K562 (cell line): ENCODE data around the gene FAM83F. TPM values are rescaled to one million over a fixed set of nuclear protein-coding genes. Genes with fewer than 3 reads are reported as not detected.

ENCODE experiments used
- BACH1 ChIP-seq: fragments of 200-800 bp; sonication (Bioruptor generic); IDR thresholded peaks from 2 replicates; pipeline ENCODE4 v1.6.1; 2016; ENCODE audit warnings: missing genetic modification characterization, missing compliant biosample characterization
- BRD4 ChIP-seq: fragments of 200-600 bp; sonication (generic); IDR thresholded peaks from 2 replicates; pipeline ENCODE4 v1.6.1; 2017; ENCODE audit warnings: inconsistent platforms
- CBX2 ChIP-seq: fragments of 200-600 bp; sonication (generic); IDR thresholded peaks from one replicate; pipeline ENCODE4 v1.6.1; 2012; ENCODE audit warnings: mild to moderate bottlenecking, low read length, inconsistent platforms; ENCODE audit not compliant: insufficient read depth, poor library complexity, severe bottlenecking
- CBX3 ChIP-seq, 2 experiments: IDR thresholded peaks; 1 replicate in 1 of 2; 2 replicates in 1 of 2; pipeline ENCODE4 v1.6.1; 2012; ENCODE audit warnings: inconsistent platforms in 2 of 2, low read length in 2 of 2, borderline replicate concordance in 1 of 2, control low read depth in 1 of 2
- ELF2 ChIP-seq: fragments of 250-450 bp; sonication (Bioruptor Pico); IDR thresholded peaks from 2 replicates; pipeline ENCODE4 v1.5.0; 2021; ENCODE audit warnings: mild to moderate bottlenecking
- EP400 ChIP-seq: fragments of 450-650 bp; IDR thresholded peaks from 2 replicates; pipeline ENCODE4 v1.6.1; 2017; ENCODE audit warnings: antibody characterized with exemption, mild to moderate bottlenecking, moderate library complexity
- FOSL1 ChIP-seq: fragments of 200-800 bp; sonication (Bioruptor generic); conservative IDR thresholded peaks from 2 replicates; pipeline ENCODE4 v1.6.1; 2016; ENCODE audit warnings: missing genetic modification characterization, missing compliant biosample characterization
- HNRNPK ChIP-seq: fragments of 200-400 bp; formaldehyde crosslinking; IDR thresholded peaks from one replicate; pipeline ENCODE4 v1.6.1; 2018; ENCODE audit warnings: mild to moderate bottlenecking, low read depth, low read length; ENCODE audit not compliant: poor library complexity, severe bottlenecking
- HOXB6 ChIP-seq: fragments of 250-450 bp; sonication (Bioruptor Pico); IDR thresholded peaks from 2 replicates; pipeline ENCODE4 v1.5.1; 2022; ENCODE audit warnings: mild to moderate bottlenecking, borderline replicate concordance
- NCOA6 ChIP-seq: fragments of 450-650 bp; IDR thresholded peaks from 2 replicates; pipeline ENCODE4 v1.6.1; 2017; ENCODE audit warnings: mild to moderate bottlenecking
- NR2C1 ChIP-seq, 2 experiments: fragments of 450-650 bp; IDR thresholded peaks; 2 replicates each; pipeline ENCODE4 v1.6.1; 2017; ENCODE audit warnings: mild to moderate bottlenecking in 2 of 2, antibody characterized with exemption in 1 of 2, inconsistent platforms in 1 of 2, missing compliant biosample characterization in 1 of 2, missing genetic modification characterization in 1 of 2
- RBFOX2 ChIP-seq: fragments of 200-400 bp; formaldehyde crosslinking; IDR thresholded peaks from 2 replicates; pipeline ENCODE4 v1.6.1; 2017; ENCODE audit warnings: low read depth, mild to moderate bottlenecking, low read length, moderate library complexity
- SIN3A ChIP-seq, 2 experiments: fragments of 150-350 bp in 1 of 2; IDR thresholded peaks; 2 replicates each; pipeline ENCODE4 v1.6.1; 2011 to 2016; ENCODE audit warnings: borderline replicate concordance in 2 of 2, low read depth in 2 of 2, low read length in 2 of 2, mild to moderate bottlenecking in 2 of 2, moderate library complexity in 2 of 2; ENCODE audit not compliant: control insufficient read depth in 1 of 2
- SP1 ChIP-seq: sonication (generic); formaldehyde crosslinking; IDR thresholded peaks from 2 replicates; pipeline ENCODE4 v1.8.1; 2022; ENCODE audit warnings: mild to moderate bottlenecking, missing genetic modification reagents
- TAL1 ChIP-seq: fragments of 450-650 bp; IDR thresholded peaks from 2 replicates; pipeline ENCODE4 v1.6.1; 2016; ENCODE audit warnings: mild to moderate bottlenecking
- TCFL5 ChIP-seq: fragments of 250-450 bp; sonication (Bioruptor Pico); conservative IDR thresholded peaks from 2 replicates; pipeline ENCODE4 v1.6.1; 2021; ENCODE audit warnings: mild to moderate bottlenecking, moderate library complexity, matching md5 sums
- THRB ChIP-seq: fragments of 450-650 bp; formaldehyde crosslinking; conservative IDR thresholded peaks from 2 replicates; pipeline ENCODE4 v1.4.0; 2022; ENCODE audit warnings: mild to moderate bottlenecking, missing genetic modification characterization
- WHSC1 ChIP-seq: IDR thresholded peaks from one replicate; pipeline ENCODE4 v1.6.1; 2012; ENCODE audit warnings: low read length, control low read depth, inconsistent platforms
- ZBTB43 ChIP-seq: sonication (generic); formaldehyde crosslinking; IDR thresholded peaks from 2 replicates; pipeline ENCODE4 v1.8.0; 2023; ENCODE audit warnings: mild to moderate bottlenecking, missing genetic modification reagents
- ZBTB5 ChIP-seq: fragments of 450-650 bp; IDR thresholded peaks from 2 replicates; pipeline ENCODE4 v1.6.1; 2017; ENCODE audit warnings: antibody characterized with exemption
- ZNF445 ChIP-seq: fragments of 250-450 bp; sonication (Bioruptor Pico); IDR thresholded peaks from 2 replicates; pipeline ENCODE4 v1.4.0; 2020; ENCODE audit warnings: low read depth, mild to moderate bottlenecking, moderate library complexity
- ZNF507 ChIP-seq: conservative IDR thresholded peaks from 2 replicates; pipeline ENCODE4 v1.6.1; 2017; ENCODE audit warnings: missing genetic modification characterization, missing compliant biosample characterization
- ZNF707 ChIP-seq: fragments of 250-450 bp; sonication (Bioruptor Pico); conservative IDR thresholded peaks from 2 replicates; pipeline ENCODE4 v1.8.0; 2022; ENCODE audit warnings: inconsistent platforms, mild to moderate bottlenecking, moderate library complexity
- polyA plus RNA-seq, 8 experiments: library from polyadenylated mRNA; depleted of rRNA in 4 of 8; stranded (reverse) in 5 of 8; unstranded in 3 of 8; fragments of >200 nt; fragmentation: Nextera tagmentation in 2 of 8; fragmentation: Illumina TruSeq in 1 of 8; extraction: Ambion mirVana in 2 of 8; extraction: Trizol in 1 of 8; gene quantifications; 2 replicates each; pipeline versions ENCODE4 v1.2.1 to v1.2.3, GENCODE V29; 2011 to 2014; ENCODE audit warnings: inconsistent platforms in 1 of 8, missing spikeins in 1 of 8
- total RNA-seq, 7 experiments: library from RNA; depleted of rRNA in 6 of 7; stranded (reverse); fragments of >200 nt in 6 of 7; fragmentation: Illumina TruSeq in 2 of 7; extraction: Trizol in 2 of 7; gene quantifications; 2 replicates each; pipeline versions ENCODE4 v1.2.1 to v1.2.3, GENCODE V29; 2011 to 2021; ENCODE audit warnings: low replicate concordance in 1 of 7

The FAM83F gene
- total and polyA plus RNA-seq, 9 of the 15 experiments (the other 6 are each of a cell fraction or from before 2014, with no cell fraction given) = under 0.01 to 0.13 (median 0.04) TPM; not detected in 1

- TF ChIP-seq WHSC1 (no peak), HOXB6 (CRISPR knock-in tag) (no peak), CBX3 (IDR thresholded peaks at IDR 0.05; ENCODE audit: borderline replicate concordance in 1 of 2, low read length in 2 of 2) (0 out of 3 replicates have a peak, but pooled peaks of 1 of the 2 experiments have one; percentile 47), ZNF507 (tag) (no peak), ZBTB5 (no peak), HNRNPK (no peak), CBX2 (no peak), BACH1 (tag) (no peak), BRD4 (no peak), ZNF707 (CRISPR knock-in tag) (no peak), TCFL5 (CRISPR knock-in tag) (no peak), ZNF445 (CRISPR knock-in tag) (no peak), SP1 (peak; percentile 79), NCOA6 (no peak), FOSL1 (tag) (0 out of 2 replicates have a peak, but pooled peaks have one; percentile 25), RBFOX2 (peak; percentile 85), SIN3A (IDR thresholded peaks at IDR 0.05; ENCODE audit: borderline replicate concordance in 2 of 2, control insufficient read depth in 1 of 2, low read depth in 2 of 2, low read length in 2 of 2) (peak in 1 of 2 experiments; percentile 46; a peak in 1 of 4 replicates), TAL1 (no peak), ELF2 (no peak), EP400 (peak; percentile 88), NR2C1 (IDR thresholded peaks at IDR 0.05) (peak; percentile 56), NR2C1 (tag; IDR thresholded peaks at IDR 0.05) (no peak), ZBTB43 (CRISPR knock-in tag) (no peak), THRB (CRISPR knock-in tag) (no peak)
Measured at GRCh38 chr22:40044102-40044869, 49.5 kb downstream of the FAM83F start (continued).
